BJ (cell line): Measurements from ENCODE around the gene OPCML. TPM values are rescaled to one million over a fixed set of nuclear protein-coding genes. Genes with fewer than 3 reads are reported as not detected.

Experiments used
- CTCF ChIA-PET: fragments of 350-600 bp; formaldehyde crosslinking; extraction: SDS; loops from one replicate; lab custom pipeline; 2021; ENCODE audit warnings: antibody characterized with exemption, inconsistent platforms; lab: Yijun Ruan, JAX
- POLR2A ChIA-PET: fragments of 300-600 bp; sonication (Branson Sonifier 250); formaldehyde crosslinking; extraction: SDS; loops from one replicate; lab custom pipeline; 2021; ENCODE audit warnings: antibody characterized with exemption; lab: Charles Lee
- DNase-seq: peaks from one replicate; pipeline ENCODE4 v3.0.0-alpha.2; 2011; ENCODE audit warnings: low read depth
- H3K27me3 ChIP-seq: 2 replicates; pipeline ENCODE4 v1.6.0; 2011; ENCODE audit warnings: low read length; ENCODE audit not compliant: control insufficient read depth, insufficient read depth
- H3K36me3 ChIP-seq: 2 replicates; pipeline ENCODE4 v1.5.1; 2011; ENCODE audit warnings: low read length; ENCODE audit not compliant: control insufficient read depth, insufficient read depth
- H3K4me3 ChIP-seq: 2 replicates; pipeline ENCODE4 v1.5.1; 2011; ENCODE audit warnings: low read depth, mild to moderate bottlenecking, control low read depth, low read length
- polyA plus RNA-seq: library from polyadenylated mRNA; depleted of rRNA; stranded (reverse); fragments of >200 nt; gene quantifications from 2 replicates; pipeline ENCODE4 v1.2.3, GENCODE V29; 2011
- TF ChIP-seq, protein P1 (sequence below): IDR thresholded peaks from 2 replicates; pipeline ENCODE4 v1.5.1; 2011; ENCODE audit warnings: low read depth, mild to moderate bottlenecking, control low read depth, inconsistent platforms, low read length, moderate library complexity; ENCODE audit not compliant: insufficient read depth

Gene OPCML
- polyA plus RNA-seq, 1 experiment, result 2.0 TPM

DNA sequence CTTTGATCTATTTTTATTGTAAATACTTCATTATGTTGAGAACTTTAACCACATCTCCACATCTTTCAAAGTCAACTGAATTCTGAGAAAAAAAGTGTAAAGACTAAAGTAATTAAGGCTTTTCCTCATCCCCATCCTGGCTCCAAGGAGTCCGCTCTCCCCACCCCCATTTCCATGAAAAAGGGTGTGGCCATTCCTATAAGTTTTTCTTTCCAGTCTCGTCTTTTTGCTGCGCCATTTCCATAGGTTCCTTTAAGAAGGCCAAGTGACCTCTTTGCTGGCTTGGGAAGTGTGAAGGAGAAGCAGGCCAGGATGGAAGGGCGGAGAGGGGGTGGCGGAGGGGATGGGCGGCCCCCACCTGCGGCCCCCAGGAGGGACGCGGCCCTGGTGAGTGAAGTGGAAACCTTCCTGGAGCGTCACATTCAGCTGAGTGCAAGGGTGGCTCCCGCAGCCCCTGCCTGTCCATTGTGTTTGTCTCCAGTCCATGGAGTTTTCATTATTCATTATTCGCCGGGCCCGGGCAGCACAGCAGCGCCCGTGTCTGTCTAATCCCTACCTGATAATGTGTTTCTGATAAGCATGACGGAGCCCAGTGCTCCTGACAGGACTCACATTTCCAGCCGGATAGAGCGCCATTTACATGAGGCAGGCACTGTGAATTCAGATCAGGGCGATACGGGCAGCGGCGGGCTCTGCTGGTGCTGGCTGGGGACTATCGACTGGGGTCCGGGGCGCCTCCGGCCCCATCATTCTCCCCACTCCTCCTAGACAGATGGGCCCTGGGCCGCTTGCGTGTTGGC is 739.8 kb downstream of the OPCML start:
- POLR2A ChIA-PET, result no interaction called here
- no peak overlapping the region for H3K4me3 ChIP-seq
- no peak for DNase-seq
- H3K36me3 ChIP-seq, result no peaks in the 10 kb centered on the region
- TF ChIP-seq, protein P1, sequence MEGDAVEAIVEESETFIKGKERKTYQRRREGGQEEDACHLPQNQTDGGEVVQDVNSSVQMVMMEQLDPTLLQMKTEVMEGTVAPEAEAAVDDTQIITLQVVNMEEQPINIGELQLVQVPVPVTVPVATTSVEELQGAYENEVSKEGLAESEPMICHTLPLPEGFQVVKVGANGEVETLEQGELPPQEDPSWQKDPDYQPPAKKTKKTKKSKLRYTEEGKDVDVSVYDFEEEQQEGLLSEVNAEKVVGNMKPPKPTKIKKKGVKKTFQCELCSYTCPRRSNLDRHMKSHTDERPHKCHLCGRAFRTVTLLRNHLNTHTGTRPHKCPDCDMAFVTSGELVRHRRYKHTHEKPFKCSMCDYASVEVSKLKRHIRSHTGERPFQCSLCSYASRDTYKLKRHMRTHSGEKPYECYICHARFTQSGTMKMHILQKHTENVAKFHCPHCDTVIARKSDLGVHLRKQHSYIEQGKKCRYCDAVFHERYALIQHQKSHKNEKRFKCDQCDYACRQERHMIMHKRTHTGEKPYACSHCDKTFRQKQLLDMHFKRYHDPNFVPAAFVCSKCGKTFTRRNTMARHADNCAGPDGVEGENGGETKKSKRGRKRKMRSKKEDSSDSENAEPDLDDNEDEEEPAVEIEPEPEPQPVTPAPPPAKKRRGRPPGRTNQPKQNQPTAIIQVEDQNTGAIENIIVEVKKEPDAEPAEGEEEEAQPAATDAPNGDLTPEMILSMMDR, result no peak
- CTCF ChIA-PET, result no interaction called here
- no peaks in the 10 kb centered on the region for H3K27me3 ChIP-seq

DNA sequence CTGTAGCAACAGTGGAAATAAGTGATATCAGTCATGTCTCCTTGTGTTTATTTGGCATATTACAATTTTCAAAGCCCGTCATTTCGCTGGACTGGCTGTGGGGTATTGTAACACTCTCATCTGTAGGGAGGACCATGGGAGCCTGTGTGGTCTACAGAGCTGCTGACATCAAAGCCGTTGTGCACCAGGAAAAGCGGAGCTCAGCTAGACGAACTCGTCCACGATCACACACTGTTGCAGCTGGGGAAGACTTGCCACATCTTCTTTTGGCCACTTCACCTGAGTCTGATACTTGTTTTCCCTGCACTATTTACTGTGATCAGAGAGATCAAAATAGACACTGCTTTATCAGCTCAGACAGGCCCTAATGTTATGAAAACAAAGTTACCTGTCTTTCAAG is 741.3 kb downstream of the OPCML start:
- no peak overlapping the region for H3K4me3 ChIP-seq
- ChIA-PET POLR2A (no interaction called here), CTCF (interaction anchor here (1.0 kb wide), 1 partner anchor 11 kb away, joined by 3 read pairs; no protein-coding TSS in a partner anchor)
- H3K36me3 ChIP-seq, result no peaks in the 10 kb centered on the region
- H3K27me3 ChIP-seq, result no peaks in the 10 kb centered on the region
- TF ChIP-seq, protein P1, result no peak
- no peak for DNase-seq

DNA sequence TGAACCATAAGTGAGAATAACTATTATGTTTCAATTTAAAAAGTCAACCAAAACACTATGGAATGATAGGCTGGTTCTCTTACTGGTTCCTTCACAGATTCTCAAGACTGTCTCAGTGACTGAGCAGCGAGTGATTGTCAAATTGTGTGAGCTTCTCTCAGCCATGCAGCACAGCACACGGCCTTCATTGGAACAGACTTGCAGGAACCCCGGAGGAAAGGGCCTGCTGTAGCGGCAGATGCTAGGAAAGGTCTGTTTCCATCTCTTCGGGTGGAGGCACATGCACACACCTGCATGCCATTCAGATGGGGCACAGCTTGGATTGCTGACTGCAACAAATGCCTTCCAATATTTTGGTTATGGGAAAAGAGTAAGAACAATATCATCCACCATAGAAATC is 741.8 kb downstream of the OPCML start:
- CTCF ChIA-PET, result no interaction called here
- Histone ChIP-seq H3K27me3 (no peaks in the 10 kb centered on the region), H3K4me3 (no peak overlapping the region), H3K36me3 (no peaks in the 10 kb centered on the region)
- POLR2A ChIA-PET, result no interaction called here
- no peak for DNase-seq
- TF ChIP-seq, protein P1, result no peak

DNA sequence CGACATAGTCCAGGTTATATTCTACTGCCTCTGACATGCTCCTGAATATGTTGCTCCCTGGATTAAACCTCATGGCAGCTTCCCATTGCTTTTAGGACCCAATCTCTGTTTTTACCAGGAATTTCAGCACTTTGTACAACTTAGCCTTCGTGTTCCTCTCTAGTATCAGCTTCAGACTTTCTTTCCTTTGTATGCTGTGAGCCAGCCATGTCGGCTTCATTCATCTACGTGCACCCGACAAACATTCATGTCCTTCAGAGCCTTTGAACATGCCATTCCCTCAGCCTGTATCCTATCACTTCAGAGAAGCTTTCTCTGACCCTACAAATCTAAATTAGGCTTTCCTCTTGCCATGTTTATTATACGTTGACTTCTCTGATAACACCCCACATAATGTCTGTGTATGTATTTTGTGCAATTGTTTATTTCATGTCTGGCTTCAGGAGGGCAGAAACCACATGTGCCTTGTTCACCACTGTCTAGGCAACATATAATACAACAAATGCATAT is 743.4 kb downstream of the OPCML start:
- no peaks in the 10 kb centered on the region for H3K36me3 ChIP-seq
- TF ChIP-seq, protein P1, result no peak
- ChIA-PET CTCF (no interaction called here), POLR2A (no interaction called here)
- no peaks in the 10 kb centered on the region for H3K27me3 ChIP-seq
- no peak for DNase-seq
- no peak overlapping the region for H3K4me3 ChIP-seq

DNA sequence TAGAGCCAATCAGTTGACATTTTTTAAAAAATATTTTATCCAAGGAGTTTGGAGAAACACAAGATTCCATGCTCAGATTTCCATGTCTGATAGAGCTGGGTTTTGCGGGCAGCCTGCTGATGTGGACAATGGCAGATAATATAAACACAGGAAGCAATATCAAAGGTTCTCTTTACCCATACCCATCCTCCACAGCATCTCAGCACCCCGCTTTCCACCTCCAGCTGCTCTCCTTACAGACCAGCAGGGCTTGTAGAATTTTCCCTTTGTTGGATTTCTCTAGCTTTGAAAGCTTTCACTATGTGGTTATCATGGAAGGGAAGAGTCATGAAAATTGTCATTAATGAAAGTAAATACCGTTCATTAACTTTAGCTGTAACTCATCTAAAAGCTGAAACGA is 746.4 kb downstream of the OPCML start:
- H3K4me3 ChIP-seq, result no peak overlapping the region
- no peaks in the 10 kb centered on the region for H3K36me3 ChIP-seq
- no peaks in the 10 kb centered on the region for H3K27me3 ChIP-seq
- CTCF ChIA-PET, result no interaction called here
- TF ChIP-seq, protein P1, result no peak
- POLR2A ChIA-PET, result no interaction called here
- no peak for DNase-seq
